Smooth muscle cell of the brain vasculature (primary cell): ENCODE data around the gene CCSER2.
"Not testable (repeated sequence)": the region's sequence is repeated elsewhere in the genome, so short reads cannot be mapped to it uniquely, and the experiment has no call there.

Experiments
- DNase-seq: peaks from one replicate; pipeline ENCODE4 v3.0.0-alpha.2; 2012; ENCODE audit warnings: low read depth, low spot score

Gene CCSER2

GRCh38 chr10:84390364-84390763 lies 62.0 kb downstream of the CCSER2 start:
- DNase-seq, result no peak

DNA sequence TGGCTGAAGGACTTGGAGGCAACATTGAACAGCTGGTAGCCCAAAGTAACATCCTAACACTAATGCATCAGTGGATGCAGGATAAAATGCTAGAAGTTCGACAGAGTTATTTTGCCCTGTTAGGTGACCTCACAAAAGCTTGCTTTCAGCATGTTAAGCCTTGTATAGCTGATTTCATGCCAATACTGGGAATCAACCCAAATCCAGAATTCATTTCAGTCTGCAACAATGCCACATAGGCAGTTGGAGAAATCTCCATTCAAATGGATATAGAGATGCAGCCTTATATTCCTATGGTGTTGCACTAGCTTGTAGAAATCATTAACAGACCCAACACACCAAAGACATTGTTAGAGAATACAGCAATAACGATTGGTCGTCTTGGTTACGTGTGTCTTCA lies 62.9 kb downstream of the CCSER2 start:
- no peak for DNase-seq

DNA sequence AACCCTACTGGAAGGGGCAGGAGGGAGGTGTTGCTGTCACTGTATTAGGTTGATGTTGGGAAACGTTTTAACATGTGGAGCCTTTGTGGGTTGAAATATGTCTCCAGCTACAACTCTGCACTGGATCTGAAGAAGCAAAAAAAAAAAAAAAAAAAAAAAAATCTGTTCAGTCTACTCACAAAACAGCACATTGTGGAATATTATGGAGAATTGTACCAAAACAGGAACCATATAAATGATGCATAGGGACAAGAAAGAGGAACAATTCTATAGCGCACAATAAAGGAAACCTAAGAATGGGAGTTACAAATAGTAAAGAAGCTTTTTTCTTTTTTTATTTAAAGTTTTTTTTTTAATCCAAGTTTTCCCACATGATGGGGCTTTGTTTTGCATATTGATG lies 63.8 kb downstream of the CCSER2 start:
- DNase-seq, result no peak

GRCh38 chr10:84395581-84395980 lies 67.2 kb downstream of the CCSER2 start:
- no peak for DNase-seq

GRCh38 chr10:84397735-84398144 lies 69.4 kb downstream of the CCSER2 start:
- DNase-seq, result no peak

DNA sequence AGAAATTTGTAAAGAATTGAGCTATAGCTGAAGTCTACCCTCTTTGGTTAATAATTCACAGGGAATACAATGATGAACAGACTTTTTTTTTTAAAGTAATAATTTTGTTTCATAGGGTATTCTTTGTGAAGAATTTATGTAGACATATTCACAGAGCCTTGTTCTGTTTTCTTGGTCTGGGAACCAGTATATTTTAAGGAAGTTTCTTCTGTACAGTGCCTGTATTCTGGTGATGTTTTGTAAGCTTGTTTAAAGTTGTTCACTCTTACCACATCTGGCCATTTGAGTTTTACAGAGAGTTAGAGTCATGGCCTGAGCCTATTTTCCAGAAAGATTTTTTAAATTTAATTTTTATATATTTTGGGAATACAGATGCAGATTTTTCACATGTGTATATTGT lies 70.3 kb downstream of the CCSER2 start:
- no peak for DNase-seq

DNA sequence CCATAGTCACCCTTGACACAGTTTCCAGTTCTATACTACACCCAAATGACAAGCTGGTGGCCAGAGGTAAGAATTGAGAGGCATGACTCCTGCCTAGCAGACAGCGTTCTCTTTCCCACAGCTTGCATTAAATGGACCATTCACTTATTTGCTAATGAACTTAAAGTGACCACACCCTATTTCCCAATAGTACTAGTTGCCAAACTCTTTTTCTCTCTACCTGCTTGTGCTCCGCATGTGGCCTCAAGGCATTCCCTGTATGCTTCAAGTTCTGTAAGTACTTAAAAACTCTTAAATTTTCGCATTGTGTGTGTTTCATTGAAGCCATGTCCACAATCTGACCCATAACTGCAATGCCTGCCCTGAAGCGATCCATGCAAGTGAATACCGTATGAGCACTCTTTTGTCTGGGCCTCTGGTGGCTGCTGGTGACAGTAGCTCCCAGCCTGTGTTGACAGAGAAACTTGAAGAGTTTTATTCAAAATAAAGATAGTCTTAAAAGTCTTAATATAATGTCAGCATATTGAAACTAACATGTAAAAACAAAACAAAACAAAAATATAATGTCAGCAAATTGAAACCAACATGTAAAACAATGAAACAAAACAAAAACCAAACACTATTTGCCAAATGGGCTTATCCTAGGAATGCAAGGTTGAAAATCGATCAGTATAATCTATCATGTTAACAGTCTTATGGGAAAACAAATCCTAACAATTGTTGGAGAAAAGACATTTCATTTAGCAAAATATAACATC lies 73.6 kb downstream of the CCSER2 start:
- DNase-seq, result no peak

DNA sequence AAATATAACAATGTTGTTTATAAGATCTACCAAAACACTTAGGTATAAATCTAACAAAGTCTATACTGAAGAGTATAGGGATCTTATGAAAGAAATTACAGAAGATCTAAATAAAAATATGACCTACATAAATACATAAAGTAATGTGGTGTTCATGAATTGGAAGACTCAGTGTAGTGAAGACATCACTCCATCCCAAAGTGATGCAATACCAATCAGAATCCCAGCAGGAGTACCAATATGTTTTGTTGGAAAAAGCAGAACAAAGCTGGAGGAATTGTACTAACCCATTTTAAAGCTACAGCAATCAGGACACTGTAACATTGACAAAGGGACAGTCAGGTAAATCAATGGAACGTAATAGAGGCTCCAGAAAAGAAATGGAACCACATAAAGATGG lies 76.4 kb downstream of the CCSER2 start:
- DNase-seq, result no peak

DNA sequence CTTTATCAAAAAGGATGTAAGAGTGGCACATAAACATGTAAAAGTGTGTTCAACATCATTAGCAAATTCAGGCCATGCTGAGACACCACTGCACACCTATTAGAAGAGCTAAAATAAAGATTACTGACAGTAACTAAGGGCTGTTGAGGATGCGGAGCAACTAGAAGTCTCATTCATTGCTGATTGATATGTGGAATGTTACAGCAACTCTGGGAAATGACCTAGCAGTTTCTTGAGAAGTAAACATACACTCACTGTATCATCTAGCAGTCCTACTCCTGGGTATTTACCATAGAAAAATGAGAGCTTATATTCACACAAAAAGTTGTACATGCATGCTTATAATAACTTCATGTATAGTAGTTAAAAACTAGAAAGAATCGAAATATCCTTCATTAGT lies 77.3 kb downstream of the CCSER2 start:
- no peak for DNase-seq

- DNase-seq, result no peak
Measured at GRCh38 chr10:84406561-84406960, 78.2 kb downstream of the CCSER2 start.

DNA sequence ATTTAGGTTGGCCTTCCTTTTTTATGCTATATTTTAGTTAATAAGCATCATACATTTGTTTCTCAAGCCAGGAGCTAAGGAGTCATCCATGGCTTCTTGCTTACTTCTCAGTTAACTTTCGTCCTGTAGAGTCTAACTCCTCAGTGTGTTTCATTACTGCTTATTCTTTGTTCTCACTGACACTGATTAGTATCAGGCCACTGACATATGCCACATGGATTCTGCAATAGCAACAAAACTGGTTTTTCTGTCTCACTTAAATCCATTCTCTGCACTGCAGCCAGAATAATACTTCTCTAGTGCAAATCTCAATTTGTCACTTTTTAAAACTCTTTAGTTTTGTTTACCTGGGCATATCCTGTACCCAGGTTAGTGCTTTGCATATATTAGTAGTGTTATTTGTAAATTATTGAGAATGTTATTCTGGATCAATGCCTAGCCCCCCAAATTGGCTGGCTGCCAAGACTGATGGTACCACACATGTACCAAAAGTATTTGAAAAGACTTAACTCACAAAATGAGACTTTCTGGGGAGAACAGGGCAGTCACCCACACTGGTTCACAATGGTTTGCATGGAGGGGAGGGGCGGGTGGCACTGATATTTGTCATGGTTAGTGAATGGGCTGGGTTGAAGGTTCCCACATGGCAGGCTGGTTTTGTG lies 79.1 kb downstream of the CCSER2 start:
- no peak for DNase-seq

DNA sequence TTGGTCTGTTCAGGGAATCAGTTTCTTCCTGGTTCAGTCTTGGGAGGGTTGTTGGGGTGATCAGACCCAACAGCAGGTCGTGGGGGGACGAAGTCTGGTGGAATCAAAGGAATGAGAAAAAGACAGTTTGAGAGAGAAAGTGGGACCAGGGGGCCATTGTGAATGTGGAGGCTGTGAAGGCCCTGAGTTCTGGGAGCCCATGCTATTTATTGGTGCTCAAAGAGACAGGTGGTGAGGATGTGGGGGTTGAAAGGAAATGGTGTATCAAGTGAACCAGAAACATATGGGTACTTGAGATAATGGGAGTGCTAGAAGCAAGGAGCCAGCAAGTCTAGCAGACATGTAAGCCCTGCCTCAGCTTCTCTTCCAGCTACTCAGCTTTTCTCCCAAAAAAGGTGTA lies 84.1 kb downstream of the CCSER2 start:
- DNase-seq, result no peak

- DNase-seq, result not testable (repeated sequence)
Measured at GRCh38 chr10:84414110-84414509, 85.7 kb downstream of the CCSER2 start.

DNA sequence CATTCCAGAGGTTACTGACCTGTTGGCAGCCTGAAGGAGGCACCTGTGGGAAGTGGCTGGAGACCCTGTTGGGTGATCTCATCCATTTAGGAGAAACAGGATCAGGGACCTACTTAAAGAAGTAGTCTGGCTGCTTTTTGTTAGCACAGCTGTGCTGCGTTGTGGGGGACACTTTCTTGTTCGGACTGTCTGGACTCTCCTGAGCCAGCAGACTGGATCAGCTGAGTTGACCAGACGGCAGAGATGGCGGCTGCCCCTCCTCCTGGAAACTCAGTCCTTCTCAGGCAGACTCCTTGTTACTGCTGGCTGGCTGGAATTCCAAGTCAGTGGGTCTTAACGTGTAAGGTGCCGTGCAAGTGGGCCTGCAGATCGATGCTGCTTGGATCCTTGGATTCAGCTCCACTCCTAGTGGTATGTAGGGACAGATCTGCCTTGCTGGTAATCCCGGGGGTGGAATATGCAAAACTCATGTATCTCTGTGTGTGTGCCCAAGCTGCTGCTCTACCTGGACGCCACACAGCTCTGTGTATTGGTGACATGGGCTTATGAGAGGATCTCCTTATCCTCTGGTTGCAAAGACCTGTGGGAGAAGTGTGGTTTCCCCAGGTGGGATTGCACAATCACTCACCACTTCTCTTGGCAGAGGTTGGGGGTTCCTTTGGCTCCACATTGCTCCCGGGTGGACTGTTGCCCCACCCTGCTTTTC lies 87.3 kb downstream of the CCSER2 start:
- DNase-seq, result no peak

DNA sequence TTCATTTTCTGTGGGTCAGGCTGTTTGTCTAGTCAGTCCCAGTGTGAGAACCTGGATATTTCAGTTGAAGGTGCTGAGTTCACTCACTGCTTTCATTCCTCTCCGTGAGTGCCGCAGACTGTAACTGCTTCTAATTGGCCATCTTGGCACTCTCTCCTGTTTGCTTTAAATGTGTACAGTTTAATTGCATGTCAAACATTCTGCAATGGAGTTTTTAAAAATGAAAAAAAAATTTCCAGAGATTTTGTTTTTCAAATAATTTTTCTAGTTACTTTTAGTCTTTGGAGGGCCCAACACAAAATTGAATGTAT lies 87.8 kb downstream of the CCSER2 start:
- no peak for DNase-seq

DNA sequence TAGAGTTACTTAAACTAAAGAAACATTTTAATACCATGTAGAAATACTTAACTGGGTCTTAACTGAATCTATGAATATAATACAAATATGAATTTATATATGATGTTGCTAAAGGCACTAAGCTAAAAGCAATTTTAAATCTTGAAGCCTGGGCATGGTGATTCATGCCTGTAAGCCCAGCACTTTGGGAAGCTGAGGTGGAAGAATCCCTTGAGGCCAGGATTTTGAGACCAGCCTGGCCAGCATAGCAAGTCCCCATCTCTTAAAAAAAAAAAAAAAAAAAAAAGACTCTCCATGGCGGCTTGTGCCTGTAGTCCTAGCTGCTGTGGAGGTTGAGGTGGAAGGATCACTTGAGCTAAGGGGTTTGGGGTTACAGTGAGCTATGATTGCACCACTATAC lies 95.3 kb downstream of the CCSER2 start:
- DNase-seq, result no peak

GRCh38 chr10:84424731-84425167 lies 96.4 kb downstream of the CCSER2 start:
- peak; percentile 79 for DNase-seq

- DNase-seq, result no peak
Measured at GRCh38 chr10:84427903-84428650, 99.7 kb downstream of the CCSER2 start.

DNA sequence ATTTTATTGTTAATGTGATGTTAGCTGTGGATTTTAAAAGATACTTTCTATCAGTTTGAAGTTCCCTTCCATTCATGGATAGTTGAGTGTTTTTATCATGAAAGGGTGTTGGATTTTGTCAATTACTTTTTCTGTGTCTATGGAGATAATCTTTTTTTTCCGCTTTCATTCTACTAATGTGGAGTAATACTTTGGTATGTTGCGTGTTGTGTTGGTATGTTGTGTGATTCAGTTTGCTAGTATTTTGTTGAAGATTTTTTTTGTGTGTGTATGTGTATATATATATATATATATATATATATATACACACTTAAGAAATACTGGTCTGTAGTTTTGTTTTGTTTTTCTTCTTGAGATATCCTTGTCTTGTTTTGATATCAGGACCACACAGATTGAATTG lies 100.3 kb downstream of the CCSER2 start:
- DNase-seq, result no peak

DNA sequence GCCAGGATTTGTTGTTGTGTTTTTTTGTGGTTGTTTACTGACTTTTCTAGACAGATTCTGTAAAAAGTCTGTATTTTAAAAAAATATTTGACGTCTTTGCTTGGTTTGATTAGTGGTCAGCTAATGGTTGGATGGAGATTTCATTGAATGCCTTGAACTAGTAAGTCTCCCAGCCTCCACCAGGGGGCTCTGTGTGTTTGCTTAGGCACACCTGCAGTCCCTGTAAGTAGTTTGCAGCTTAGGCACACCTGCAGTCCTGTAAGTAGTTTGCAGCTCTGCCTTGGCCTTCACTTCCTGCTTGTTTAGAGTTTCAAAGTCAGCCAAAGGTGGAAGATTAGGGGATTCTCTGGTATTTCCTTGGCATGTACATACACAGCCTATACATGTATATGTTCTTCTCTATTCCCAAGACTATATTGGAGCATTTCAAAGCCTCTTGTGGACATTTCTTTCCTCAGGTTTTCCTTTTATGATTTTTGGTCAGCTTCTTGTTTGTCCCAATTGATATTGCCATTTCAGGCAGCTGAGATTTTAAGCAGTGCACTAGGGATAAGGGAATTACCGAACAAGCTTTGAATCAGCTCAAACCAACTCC lies 101.6 kb downstream of the CCSER2 start:
- no peak for DNase-seq

DNA sequence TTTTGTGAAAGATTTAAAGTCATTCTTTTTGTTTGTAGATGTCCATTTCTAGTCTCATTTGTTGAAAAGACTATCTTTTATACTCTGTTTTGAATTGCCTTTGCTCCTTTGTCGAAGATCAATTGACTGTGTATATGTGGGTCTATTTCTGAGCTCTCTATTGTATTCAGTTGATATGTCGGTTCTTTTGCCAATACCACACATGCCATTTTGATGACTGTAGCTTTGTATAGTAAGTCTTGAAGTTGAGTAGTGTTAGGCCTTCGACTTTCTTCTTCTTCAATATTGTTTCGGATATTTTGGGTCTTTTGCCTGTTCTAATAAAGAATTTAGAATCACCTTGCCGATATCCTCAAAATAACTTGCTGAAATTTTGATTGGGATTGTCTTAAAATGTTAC lies 104.5 kb downstream of the CCSER2 start:
- no peak for DNase-seq

GRCh38 chr10:84440781-84441180 lies 112.4 kb downstream of the CCSER2 start:
- no peak for DNase-seq
